ENCODE measurements around the gene IYD.

DNA sequence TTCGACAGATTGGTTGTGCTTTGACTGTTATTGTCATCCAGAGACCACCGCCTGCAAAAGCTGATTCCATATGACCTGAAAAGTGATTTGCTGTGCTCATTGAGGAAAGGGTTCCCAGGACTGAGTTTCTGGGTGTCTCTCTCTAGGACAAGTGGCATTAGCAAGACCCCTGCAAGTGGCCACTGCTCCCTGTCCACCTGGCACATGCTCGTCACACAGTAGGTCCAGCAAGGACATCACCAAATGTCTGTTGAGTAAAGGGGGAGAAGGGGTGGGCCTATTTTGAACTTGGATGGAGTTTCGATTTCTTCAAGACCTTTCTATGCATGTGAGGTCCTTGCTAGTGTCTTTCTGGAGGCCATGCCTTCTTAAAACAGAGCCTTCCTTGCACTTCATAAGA is 48.9 kb upstream of the IYD start:
- TF ChIP-seq REST (IDR thresholded peaks at IDR 0.05; ENCODE audit: low read depth, low read length), result no peak
- TF ChIP-seq, protein P1, sequence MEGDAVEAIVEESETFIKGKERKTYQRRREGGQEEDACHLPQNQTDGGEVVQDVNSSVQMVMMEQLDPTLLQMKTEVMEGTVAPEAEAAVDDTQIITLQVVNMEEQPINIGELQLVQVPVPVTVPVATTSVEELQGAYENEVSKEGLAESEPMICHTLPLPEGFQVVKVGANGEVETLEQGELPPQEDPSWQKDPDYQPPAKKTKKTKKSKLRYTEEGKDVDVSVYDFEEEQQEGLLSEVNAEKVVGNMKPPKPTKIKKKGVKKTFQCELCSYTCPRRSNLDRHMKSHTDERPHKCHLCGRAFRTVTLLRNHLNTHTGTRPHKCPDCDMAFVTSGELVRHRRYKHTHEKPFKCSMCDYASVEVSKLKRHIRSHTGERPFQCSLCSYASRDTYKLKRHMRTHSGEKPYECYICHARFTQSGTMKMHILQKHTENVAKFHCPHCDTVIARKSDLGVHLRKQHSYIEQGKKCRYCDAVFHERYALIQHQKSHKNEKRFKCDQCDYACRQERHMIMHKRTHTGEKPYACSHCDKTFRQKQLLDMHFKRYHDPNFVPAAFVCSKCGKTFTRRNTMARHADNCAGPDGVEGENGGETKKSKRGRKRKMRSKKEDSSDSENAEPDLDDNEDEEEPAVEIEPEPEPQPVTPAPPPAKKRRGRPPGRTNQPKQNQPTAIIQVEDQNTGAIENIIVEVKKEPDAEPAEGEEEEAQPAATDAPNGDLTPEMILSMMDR (IDR thresholded peaks at IDR 0.05), result no peak
